ENCODE data around the gene TNRC18.

The TNRC18 gene

DNA sequence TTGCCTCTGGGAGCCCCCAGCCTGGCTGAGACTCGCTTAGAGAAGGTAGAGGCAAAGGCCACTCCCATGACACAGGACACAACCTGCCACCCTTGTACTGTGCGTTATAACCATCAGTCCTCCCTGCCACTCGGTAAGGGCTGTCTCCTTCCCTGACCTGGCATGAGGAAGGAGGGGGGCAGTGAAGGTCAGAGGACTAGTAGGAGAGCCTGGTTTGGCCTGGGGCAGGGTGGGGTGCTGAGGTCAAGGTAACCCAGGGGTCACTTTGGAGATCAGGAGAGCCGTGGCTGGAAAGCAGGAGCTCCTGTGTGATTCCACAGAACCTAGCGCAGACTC is 6.9 kb upstream of the TNRC18 start:
- TF ChIP-seq CTCF (IDR thresholded peaks at IDR 0.05; ENCODE audit: borderline replicate concordance, control extremely low read depth, extremely low read depth, insufficient read depth, missing control alignments), result no peak
- no peak for DNase-seq (ENCODE audit: low spot score)
- in situ Hi-C loops (cut with MboI; ENCODE audit: low sequenced_read_pairs, unreplicated experiment), result no loop called here

DNA sequence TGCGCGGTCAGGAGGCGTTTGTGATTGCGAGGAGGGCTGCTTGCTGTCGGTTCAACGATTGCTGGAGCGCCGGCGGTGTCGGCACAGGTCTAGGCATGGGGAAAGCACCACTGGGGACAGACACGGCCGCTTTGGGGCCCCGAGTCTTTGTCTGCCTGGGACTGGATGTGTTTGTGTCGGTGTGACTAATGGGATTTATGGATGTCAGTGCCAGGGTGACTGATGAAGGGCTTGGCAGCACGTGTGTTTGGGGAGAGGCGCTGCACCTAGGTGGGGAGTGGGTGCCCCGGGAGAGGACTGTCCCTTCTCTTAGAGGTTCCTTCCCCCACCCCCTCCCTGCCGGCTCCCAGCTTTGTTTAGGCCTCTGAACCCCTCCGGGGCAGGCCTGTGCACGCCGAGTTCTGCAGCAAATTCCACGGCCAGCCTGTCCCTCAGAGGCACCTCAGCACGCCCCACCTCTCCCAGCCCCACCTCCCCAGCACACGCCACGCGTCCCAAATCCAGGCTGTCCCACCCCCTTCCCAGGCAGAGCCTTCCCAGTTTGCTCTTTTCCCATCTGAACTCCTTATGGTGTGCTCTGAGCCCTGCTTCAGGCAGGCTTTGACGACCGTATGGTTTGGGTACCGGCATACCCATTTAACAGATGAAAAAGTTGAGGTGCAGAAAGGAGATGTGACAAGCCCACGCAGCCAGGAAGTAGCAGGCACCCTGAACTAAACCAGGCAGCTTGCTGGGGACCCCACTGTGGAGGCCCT is 6.4 kb upstream of the TNRC18 start:
- TF ChIP-seq CTCF (IDR thresholded peaks at IDR 0.05; ENCODE audit: borderline replicate concordance, control extremely low read depth, extremely low read depth, insufficient read depth, missing control alignments), result no peak
- in situ Hi-C loops (cut with MboI; ENCODE audit: low sequenced_read_pairs, unreplicated experiment), result no loop called here
- no peak for DNase-seq (ENCODE audit: low spot score)

DNA sequence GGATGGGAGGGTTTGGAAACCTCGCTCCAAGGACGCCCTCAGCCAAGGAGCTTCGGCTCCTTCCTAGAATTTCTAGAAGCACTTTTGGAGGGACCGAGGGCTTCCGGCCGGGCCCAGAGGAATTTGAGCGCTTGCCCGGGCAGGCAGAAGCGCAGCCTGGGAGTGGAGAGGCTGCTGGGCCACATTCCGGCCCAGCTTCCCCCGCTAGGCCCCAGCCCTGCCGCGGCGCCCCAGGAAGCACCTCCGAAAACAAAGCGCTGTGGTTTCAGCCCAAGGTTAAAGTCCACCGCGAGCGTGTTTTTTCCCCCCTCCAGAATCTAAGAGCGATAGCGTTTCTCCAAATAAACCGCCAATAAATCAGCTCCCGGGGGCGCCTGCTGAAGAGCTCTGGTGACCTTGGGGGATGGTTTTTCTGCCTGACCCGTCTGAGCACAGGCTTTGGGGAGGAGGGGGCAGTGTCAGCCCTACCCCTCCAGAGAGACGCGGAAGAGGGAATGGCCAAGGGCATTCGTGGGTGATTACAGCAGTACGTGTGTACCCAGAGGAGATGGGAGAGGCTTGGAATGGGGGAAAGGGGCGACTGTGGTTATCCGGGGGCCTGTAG is 5.7 kb upstream of the TNRC18 start:
- in situ Hi-C loops (cut with MboI; ENCODE audit: low sequenced_read_pairs, unreplicated experiment), result no loop called here
- no peak for TF ChIP-seq CTCF (IDR thresholded peaks at IDR 0.05; ENCODE audit: borderline replicate concordance, control extremely low read depth, extremely low read depth, insufficient read depth, missing control alignments)
- DNase-seq (ENCODE audit: low spot score), result no peak

- in situ Hi-C loops (cut with MboI; ENCODE audit: low sequenced_read_pairs, unreplicated experiment), result no loop called here
- no peak for TF ChIP-seq CTCF (IDR thresholded peaks at IDR 0.05; ENCODE audit: borderline replicate concordance, control extremely low read depth, extremely low read depth, insufficient read depth, missing control alignments)
- DNase-seq (ENCODE audit: low spot score), result no peak
These were observed 5.0 kb upstream of the TNRC18 start for GRCh38 chr7:5428478-5429252.

- TF ChIP-seq CTCF (IDR thresholded peaks at IDR 0.05; ENCODE audit: borderline replicate concordance, control extremely low read depth, extremely low read depth, insufficient read depth, missing control alignments), result no peak
- in situ Hi-C loops (cut with MboI; ENCODE audit: low sequenced_read_pairs, unreplicated experiment), result no loop called here
- no peak for DNase-seq (ENCODE audit: low spot score)
These were observed 2.5 kb upstream of the TNRC18 start for GRCh38 chr7:5426226-5426475.

DNA sequence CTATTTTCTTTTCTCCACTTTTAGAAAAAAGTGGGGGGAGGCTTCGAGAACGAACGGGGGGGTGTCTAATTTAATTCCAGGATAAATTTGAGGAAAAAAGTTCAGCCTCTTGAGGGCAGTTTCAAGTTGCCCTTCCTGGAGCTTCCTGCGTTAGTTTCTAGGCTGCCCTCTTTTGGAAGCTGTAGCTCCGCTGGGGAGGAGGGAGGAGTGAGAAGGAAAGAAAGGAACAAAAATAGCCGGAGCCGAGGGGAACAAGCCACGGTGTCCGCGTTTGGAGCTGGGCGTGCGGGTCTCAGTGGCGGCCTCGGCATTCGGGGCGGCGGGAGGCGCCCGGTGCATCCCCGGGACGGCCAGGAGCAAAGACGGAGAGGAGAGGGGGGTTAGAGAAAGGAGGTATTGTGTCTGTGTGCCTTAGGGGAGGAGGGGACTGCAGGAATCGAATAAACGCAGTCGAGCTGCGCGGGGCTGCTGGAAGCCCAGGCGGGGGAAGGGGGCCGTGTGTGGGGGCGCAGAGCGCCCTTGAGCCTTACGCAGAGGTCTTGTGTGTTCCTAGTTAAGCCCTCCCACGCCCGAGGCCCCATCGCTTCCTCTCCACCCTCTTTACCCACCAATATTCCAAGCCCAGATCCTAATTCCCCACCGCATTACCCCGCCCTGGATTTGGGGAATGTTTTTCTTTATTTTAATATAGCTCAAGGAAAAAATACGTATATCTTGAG is 2.0 kb upstream of the TNRC18 start:
- TF ChIP-seq CTCF (IDR thresholded peaks at IDR 0.05; ENCODE audit: borderline replicate concordance, control extremely low read depth, extremely low read depth, insufficient read depth, missing control alignments), result no peak
- in situ Hi-C loops (cut with MboI; ENCODE audit: low sequenced_read_pairs, unreplicated experiment), result no loop called here
- peak; percentile 43 for DNase-seq (ENCODE audit: low spot score)
